GM18909 (cell line): Measurements from ENCODE around the gene ZNF420.

Experiments
- ATAC-seq: cut with Tn5 transposase; IDR thresholded peaks from one replicate; pipeline ENCODE4 v1.9.1; 2021; ENCODE audit warnings: mild to moderate bottlenecking; ENCODE audit not compliant: unreplicated experiment, poor library complexity

ZNF420 gene

GRCh38 chr19:37128821-37129177 lies 50.6 kb downstream of the ZNF420 start:
- ATAC-seq, result no peak

- no peak for ATAC-seq
Observed at GRCh38 chr19:37136111-37136510, 57.9 kb downstream of the ZNF420 start.

DNA sequence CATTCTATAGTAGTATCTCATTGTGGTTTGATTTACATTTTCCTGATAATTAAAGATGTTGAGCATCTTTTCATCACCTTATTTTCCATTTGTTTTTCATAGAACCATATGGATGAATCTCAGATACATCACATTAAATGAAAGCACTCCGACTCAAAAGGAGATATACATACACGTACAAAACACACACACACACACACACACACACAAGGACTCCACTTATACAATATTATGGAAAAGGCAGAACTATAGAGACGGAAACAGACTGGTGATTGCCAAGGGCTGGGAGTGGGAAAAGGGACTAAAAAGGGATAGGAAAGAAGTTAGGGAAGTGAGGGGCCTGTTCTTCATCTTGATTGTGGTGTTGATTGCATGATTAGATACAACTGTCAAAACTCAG lies 70.0 kb downstream of the ZNF420 start:
- ATAC-seq, result no peak

DNA sequence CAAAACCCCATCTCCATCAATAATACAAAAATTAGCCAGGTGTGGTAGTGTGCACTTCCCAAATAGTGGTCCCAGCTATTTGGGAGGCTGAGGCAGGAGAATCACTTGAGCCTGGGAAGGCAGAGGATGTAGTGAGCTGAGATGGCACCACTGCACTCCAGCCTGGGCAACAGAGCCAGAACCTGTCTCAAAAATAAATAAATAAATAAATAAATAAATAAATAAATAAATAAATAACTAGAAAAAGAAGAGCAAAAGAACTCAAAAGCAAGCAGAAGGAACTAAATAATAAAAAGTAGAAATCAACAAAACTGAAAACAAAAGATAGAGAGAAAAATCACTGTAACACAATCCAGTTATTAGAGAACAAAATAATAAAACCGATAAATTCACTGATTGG lies 81.9 kb downstream of the ZNF420 start:
- ATAC-seq, result no peak

- no peak for ATAC-seq
Observed at GRCh38 chr19:37165635-37166034, 87.4 kb downstream of the ZNF420 start.

DNA sequence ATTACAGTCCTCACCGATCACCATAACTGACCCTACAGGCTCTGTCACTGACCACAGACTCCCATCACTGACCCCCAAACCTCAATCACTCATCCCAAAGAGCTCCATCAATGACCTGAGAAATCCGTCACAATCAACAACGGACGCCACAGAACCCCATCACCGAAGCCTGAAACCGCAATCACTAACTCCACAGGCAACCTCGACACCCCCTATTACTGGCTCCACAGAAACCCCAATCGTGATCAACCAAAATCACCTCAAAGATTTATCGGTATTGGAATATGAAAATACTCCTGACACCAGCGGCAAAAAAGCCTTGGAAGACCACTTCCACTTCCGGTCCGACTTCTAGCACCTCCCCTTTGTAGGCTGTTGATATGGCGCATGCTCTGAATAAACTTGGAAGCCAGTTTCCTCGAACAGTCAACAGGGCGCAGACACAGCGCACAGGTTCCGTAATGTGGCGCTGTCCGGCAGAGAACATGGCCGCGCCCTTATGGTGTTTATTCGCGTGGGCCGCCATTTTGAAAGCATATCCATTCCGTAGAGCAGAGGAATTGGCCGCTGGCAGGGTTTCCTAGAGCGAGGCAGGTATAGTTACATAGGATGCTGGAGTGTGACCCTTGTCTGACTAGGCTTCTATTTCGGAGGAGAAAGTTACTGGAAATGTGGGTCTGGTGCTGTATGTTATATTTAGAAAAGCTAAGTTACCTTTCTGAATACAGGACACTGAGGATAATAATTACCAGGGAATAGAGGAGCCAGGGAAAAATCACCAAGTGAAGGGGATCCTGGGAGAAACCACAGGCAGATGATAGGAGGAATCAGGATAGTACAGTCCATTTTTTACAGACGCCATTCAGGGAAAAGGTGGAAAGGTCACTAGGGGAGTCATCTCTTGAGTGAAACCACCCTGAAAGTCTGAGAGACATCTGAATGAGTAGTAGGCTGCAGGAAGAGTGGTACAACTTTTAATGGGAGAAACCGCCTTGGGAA lies 94.4 kb downstream of the ZNF420 start, which contains the start of gene ZNF585A:
ZNF585A (minus strand) TSS at position 328 of the 999 bp plus-strand sequence. CDS start 2,785 bp downstream, outside the sequence.
- peak; percentile 97 for ATAC-seq
